NCI-H2196 treated with DMSO at 0.1 percent for 48 hours (cell line): ENCODE results near the gene CPE.
"Not testable (repeated sequence)": the region's sequence is repeated elsewhere in the genome, so short reads cannot be mapped to it uniquely, and the experiment has no call there.

Source experiments
- DNase-seq: peaks from one replicate; lab custom pipeline; 2025; ENCODE audit not compliant: unreplicated experiment; lab: John Stamatoyannopoulos, UW

CPE gene

DNA sequence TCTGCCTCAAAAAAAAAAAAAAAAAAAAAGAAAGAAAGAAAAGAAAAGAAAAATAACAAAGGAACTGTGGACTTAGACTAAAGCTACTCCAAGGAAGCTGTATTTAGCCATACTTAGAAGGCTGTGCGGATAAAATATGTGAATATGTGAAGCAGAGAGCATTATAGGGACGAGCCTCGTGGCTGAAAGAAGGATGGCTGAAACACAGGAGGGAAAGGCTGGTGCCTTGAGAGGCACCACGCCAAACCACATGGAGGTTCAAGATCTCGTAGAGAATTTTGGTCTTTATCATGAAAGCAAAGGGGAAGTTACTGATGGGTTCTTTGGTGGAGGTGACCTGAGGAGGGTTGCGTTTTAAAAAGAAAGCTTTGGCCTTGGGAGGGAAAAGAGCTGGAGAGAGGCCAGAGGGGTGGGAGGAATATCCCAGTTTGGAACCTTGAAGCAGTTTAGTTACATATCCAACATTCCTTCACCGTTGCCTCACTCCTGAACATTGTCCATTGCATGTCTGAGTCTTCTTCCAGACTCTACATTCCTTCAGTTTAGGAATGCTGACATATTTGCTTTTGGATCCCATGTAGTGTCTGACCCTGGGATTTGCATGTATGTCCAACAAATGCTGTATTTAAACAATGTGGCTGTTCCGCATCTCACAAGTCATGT is 82.5 kb downstream of the CPE start:
- DNase-seq, result no peak

DNA sequence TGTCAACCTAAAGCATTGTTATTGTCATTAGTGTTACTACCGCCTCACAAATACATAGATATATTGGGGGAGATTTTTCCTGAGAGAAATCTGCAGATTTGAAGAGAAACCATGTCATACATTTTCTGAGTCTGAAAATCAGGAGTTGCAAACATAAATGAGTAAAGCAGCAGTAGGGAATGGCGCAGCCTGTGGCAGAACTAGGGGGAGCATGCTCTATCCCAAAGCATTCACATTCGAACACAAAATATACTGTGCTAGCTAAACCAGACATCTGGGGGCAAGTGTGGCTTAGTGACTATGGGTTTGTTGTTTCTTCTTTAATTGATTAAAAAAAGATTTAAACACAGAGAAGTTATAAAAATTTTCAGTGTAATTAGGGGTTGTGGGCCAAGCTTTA is 83.2 kb downstream of the CPE start:
- DNase-seq, result no peak

DNA sequence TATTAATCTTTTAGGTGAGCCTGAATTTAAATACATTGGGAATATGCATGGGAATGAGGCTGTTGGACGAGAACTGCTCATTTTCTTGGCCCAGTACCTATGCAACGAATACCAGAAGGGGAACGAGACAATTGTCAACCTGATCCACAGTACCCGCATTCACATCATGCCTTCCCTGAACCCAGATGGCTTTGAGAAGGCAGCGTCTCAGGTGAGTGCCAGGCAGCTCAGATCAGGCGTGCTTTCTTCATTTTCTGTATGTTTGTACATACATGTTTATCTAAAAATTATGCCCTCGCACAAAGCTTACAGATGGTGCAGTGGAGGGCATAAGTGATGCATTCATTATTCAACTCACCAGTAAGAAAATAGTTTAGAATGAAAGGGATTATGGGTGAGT is 85.6 kb downstream of the CPE start:
- DNase-seq, result no peak

DNA sequence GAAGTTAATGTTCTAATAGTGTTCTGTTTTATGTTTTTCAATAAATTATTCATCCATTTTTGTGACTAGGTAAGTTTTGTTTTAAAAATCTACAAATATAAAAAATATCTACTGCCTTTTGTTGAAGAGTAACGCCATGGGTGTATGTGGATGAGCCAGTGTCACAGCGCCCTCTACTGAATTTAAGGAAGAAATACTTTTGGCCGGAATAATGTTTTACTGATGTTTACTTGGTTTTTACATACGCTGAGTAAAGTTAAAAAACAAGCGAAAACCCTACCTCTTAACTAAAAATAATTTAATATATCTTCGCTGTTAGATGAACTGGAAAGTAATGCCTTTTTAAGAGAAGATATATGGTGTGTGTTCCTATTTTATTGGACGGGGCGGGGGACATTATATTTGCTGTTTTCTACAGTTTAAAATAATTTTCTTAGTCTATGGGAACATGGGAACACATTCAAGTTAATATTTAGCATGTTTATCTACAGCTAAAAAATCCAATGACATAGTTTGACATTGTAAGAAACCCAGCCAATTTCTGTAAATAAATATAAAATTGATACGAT is 86.1 kb downstream of the CPE start:
- DNase-seq, result peak; percentile 18

DNA sequence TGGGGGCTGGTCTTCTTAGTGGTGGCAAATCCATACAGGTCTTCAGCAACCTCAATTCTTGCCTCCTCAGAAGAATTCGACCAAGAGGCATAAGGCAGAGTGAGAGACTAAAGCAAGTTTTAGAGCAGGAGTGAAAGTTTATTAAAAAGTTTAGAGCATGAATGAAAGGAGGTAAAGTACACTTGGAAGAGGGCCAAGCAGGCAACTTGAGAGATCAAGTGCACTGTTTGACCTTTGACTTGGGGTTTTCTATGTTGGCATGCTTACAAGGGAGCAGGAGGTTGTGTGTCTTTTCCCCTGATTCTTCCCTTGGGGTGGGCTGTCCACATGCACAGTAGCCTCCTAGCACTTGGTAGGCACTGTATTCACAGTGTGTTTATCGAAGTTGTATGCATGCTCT is 91.2 kb downstream of the CPE start:
- DNase-seq, result no peak

DNA sequence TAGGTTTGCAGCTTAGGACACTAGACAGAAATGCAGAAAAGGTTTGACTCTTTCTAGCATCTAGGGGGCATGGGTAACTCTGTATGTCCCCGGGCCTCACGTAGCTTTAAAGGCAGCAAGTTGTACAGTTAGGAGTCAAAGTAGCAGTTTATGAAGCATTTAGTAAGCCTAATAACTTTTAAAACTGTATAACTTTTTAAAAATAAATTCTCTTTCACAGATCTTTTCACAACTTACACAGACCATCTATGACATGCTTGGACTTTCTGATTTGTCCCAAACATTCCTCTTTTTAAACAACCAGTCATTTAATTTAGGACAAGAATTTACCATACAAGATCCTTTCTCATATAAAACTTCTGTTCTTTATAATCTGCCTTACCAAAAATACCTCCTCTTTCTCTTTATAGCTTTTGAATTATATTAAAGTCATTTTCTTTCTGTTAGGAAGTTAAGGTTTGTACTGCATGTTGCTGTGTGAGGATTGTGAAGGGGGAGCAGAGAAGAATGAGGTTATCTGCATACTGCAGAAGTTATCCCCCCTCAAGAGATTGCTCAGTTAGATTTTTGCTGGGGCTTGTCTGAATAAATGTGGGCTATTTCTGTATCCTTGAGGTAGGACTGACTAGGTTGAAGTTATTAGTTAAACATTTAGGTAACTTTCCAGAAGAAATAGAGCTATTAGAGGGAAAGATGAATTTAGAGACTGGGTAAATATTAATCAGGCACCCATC is 94.3 kb downstream of the CPE start:
- no peak for DNase-seq

DNA sequence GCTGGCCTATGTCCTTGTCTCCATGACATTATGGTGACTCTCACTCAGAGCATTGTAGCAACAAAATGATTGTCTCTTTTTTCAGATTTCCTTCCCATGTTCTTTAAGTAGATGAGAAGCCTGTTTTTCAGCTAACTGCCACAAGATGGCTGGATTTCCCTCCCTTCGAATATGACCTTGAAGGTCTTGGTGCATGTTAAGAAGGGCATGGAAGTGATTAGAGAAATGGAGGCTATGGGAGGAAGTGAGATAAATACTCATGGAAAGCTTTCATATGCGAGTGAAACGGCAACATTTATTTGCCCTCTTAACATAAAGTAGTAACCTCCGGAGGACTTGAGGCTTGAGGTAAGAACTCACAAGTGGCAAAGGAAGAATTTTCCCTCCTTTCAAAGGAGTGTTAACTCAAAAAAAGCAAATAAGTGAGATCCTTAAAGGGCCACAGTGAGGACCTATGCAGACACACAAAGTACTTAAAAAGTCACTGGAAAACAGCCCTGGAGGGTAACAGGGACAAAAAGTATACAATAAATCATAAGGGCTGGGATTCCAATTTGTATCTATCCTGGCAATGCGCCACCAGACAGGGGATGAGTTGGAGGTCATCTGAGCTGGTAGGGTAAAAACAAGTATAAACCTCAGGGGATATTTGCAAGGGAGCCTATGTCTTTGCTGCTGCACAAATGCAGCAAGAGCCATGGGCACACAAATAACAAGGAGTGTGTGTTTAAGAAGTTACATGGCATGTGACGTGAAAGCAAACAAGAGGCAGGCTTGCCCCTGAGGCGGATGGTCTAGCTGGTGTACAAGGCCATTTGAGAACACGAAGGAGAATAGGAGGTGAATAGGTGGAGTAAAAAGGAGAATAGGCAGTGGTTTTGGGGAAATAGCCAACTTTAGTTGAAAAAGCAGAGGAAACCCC is 96.2 kb downstream of the CPE start:
- no peak for DNase-seq

DNA sequence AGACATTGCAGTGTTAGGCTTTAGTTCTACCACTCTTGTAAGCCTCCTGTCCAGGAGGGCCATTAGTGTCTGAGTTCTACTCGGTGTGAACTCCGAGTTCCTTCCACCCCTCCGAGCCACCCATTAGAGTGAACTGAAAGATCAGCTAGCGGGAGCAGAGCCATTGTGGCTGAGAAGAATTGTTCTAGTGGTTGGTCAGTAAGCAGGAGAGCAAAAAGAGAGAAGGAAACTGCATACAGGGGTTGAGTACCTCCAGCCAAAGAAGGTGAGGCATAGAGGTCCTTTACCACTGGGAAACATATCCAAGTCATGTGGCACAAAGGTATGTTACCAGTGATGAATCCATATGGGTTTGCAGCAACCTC is 96.9 kb downstream of the CPE start:
- DNase-seq, result no peak

DNA sequence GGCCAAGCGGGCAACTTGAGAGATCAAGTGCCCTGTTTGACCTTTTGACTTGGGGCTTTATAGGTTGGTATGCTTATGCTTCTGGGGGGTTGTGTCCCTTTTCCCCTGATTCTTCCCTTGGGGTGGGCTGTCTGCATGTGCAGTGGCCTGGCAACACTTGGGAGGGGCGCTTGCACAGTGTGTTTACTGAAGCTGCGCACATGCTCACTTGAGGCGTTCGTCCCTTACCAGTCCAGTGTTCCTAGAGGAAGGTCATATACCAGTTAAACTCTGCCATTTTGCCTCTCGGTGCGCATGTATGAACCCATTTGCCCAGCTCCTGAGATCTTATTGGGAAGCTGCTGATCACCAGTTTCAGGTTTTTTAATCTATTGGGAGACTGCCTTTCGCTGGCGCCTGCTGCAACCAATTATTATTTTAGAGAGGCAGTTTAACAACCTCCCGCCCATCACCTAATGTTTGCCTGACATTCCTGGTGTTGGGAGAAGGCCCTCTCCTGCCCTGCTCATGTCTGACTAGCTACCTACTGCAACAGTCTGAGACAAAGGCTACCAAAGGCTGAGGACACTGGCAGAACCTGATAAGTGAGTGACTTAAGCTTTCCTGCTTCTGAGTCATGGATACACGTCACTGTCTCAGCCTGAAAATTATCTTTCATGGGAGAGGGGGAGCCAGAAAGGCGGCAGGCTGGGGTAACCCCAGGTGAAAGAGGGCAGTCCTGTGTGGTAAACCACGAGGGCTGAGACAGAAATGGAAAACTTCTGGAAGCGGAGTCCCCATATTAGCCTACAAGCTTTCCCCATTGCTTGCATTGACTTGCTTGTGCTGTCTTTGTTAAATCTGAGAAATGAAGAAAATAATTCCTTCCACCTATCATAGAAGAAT is 97.6 kb downstream of the CPE start:
- DNase-seq, result no peak

DNA sequence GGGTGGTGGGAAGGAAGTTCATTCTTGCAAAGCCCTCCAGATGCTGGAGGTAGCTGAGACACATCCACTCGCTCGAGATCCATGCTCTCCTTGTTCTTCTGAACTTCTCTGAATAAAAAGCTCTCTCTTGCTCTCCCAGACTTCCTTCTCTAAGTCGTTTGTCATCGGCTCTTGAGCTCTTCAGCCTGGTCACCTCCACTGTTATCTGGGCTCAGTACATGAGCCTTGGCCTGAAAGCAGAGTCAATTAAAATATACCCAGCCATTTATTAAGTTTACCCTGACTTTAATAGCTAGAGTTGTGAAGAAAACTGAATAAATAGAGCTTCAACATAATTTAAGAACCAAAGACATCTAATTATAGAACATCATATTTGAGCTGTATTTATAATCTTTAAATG is 99.0 kb downstream of the CPE start:
- DNase-seq, result no peak

DNA sequence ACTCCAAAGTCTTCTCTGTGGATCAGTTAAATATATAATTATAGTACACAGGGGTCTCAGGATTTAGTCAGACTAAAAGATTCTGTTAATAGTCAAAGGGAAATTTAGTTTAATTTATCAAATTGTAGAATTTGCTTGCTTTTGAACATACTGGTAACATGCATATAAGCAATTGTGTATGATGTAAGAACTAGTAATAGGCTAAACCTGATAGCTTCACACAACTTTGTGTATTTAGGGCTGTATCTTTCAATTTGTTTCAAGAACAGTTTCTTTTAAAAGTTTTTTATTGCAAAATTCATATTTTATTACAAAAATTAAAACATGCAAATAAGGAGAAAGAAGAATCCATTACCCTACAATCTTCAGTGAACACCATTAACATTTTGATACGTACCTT is 99.5 kb downstream of the CPE start:
- no peak for DNase-seq

DNA sequence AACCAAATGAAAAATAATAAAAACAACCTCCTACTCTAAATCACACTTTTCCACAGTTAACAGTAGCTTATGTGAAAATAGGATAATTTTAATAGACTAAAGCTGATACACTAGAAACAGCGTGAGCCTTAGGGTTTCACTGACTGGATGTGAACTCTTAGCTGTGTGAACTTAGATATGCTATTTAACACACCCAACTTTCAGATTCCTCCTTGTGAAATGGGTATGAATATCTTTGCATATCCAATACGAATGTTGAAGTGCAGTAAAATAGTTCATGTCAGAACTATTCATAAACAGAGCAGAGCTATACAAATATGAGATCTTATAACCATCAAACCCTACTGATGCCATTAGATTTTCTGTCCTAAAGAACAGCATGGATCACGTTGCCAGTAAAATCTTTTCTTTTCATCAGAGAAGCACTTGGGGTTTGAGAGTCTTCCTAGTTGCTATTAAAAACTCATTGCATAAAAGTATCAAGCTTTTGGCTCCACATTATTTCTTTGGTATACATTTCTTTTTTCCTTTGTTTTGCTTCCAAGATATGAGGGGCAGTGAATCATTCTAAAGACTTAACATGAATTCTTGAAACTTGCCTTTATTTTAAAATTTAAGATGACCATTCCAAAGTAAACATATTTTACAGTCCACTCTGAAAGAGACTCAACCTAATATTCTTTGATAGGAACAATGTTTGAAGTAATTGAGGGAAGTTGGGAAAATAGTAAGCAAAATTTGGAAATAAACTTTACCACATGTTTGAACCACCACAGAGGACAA is 102.4 kb downstream of the CPE start:
- DNase-seq, result no peak

DNA sequence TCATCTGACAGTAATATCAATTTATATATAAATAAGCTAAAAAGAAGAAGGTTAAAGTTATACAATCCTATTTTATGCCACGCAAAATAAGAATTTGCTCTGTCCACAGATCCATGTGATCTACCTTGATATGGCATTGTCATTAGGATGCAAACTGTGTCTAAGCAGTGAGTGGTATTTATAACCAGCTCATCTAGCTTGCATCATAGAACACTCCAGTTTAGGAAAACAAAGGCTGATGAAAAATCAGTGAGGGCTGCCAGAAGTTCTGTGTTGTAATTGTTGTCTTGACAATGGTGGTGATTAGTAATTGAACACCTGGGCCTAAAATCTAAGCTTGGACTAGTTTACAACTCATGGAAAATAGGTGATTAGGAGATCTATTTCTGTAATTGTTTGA is 111.0 kb downstream of the CPE start:
- no peak for DNase-seq

DNA sequence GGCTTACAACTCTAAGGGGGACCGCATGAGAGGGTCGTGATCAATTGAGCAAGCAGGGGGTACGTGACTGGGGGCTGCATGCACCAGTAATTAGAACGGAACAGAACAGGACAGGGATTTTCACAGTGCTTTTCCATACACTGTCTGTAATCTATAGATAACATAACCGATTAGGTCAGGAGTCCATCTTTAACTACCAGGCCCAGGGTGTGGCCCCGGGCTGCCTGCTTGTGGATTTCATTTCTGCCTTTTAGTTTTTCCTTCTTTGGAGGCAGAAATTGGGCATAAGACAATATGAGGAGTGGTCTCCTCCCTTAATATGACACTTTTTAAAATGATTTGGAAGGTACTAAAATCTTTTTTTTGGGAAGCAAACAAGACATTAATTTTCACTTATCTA is 113.8 kb downstream of the CPE start:
- DNase-seq, result not testable (repeated sequence)

DNA sequence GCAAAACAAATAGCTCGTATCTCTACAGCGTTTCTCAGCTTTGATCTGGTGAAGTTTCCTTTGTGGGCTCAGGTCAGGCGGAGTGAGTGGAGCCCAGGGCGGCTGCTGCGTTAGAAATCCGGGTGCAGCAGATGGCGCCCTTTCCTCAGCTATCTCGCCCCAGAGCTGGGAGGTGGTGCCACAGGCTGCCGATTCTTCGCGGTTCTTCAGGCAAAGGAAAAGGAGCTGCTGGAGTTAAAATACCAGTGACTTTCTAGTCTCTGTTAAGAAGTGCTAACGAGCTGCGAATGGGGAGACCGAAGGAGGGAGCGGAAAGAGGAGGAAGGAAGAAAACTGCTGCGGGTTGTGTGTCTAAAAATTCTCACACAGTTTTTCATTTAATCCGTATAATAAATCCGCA is 114.6 kb downstream of the CPE start:
- no peak for DNase-seq

DNA sequence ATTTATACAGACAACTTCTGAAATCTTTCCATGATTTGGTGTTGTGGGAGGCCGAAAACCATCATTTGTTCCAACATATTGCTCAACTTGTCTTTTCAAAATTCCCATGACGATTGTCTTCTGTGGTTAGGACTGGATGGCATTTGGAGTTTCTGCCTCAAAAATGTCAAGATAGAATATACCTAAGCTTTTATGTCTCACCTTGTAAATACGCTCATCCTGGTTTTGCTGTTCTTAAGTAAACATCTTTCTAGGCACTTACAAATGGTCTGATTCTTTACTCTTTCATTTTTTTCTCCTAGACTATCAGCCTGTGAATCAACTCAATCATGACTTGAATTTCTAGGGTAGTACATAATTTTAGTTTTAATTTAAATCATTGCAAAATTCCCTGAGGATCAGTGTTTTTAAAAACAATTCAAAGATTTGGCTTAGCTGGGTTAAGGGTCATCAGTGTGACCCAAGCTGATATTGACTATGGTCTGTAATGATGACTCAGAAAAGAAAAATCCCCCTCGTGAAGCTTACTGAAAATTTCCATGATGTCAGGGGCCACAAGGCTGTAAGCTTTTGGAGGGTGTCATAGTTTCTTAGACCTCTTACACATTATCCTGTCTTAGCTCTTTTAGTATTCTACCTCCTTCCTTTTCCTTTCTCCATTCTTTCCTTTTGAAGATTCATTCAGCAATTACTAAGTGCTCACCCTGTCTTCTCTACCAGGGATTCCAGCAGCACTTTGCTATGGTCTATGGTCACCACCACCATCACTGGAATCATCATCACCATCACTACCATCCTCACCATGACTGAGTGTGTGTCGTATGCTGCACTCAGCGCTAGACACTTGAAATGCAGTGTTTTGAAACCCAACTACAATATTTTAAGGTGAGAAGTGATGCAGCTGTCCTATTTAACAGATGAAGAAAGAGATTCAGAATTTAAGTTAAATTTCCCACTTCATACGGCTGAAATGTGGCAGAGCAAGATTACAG is 124.4 kb downstream of the CPE start:
- no peak for DNase-seq

DNA sequence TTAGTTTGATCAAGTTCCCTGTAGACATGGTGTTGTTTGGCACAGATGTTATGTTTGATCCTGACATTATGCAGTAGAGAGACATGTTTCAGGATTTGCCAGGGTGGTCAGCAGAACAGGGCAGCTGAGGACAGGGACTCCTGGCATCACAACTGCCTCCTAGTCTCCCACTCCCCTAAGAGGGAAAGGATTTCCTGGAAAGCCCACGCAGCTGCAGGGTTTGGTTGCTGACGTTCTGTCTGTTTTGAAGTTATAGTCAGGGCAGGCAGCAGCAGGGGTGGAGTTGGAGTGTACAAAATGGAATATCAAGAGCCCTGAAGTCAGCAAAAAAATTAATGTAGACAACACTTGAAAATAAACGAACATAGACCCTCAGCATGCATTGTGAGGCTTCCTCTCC is 125.4 kb downstream of the CPE start:
- no peak for DNase-seq

DNA sequence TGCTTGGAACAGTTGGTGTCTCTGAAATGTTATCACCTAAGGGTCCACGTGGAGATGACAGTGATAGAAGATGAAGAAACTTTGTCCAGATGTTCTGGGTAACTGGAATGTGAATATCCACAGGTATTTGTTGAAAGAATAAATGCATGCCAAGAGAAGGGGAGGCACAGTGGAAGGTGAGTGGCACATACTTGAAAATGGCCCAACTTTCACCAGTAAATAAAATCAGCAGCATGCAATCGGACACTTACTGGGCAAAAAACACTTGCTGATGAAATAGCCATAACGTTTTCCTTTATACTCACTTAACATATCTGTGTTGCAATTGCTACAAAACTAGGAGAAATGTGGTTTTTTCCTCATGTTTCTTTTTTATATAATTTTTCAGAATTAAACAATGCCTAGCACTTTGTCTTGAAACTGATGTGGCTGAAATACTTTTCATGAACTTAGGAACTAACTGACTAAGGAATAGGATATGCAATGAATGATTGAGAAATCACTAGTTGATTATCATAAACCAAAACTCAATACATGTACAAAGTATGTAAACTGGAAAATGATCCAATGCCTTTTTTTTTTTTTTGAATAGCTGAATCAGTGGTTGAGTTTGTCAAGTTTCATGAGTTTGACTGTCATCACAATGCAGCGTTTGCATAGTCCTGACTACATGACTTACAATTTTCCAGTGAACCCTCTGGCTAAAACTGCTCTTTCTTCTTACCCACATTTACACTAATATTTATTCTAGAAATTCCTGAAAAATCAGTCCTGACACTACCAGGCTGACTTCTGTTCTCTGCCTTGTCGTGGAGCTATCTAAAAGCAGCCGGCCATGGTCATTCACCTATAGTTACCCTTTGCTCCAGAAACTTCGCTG is 127.4 kb downstream of the CPE start:
- no peak for DNase-seq
